T-helper 17 cell (primary cell): ENCODE results near the gene LIMS2. TPM values are rescaled to one million over a fixed set of nuclear protein-coding genes. Genes with fewer than 3 reads are reported as not detected.

Experiments used
- total RNA-seq, 4 donors: library from RNA in 2 of 4; stranded (reverse) in 2 of 4; gene quantifications; one replicate each; pipeline ENCODE4 v1.2.3 and lab custom pipeline; 2022 to 2026

Gene LIMS2
- total RNA-seq, 2 donors from 2014 or later = 2.9 to 7.7 TPM

Other genes starting within 250 kb of the LIMS2 start
- 10 to 100 TPM; 26.4 TPM for gene IWS1, start 149.0 kb downstream of the LIMS2 start, total RNA-seq
- gene MYO7B, start 139.8 kb downstream of the LIMS2 start, total RNA-seq = under 1 TPM; 0.23 to 0.75 TPM
- not detected for gene GPR17, start 29.4 kb downstream of the LIMS2 start, total RNA-seq
- gene SFT2D3, start 26.0 kb upstream of the LIMS2 start, total RNA-seq = 1 to 10 TPM; 5.9 to 6.0 TPM
- 10 to 100 TPM; 55.2 to 61.8 TPM for gene WDR33, start 135.6 kb upstream of the LIMS2 start, total RNA-seq
- gene POLR2D, start 182.6 kb upstream of the LIMS2 start, total RNA-seq = 10 to 100 TPM; 19.6 to 29.7 TPM
- 10 to 100 TPM; 15.6 to 17.0 TPM for gene AMMECR1L, start 210.4 kb upstream of the LIMS2 start, total RNA-seq